HuH-7.5 (cell line): ENCODE results near the gene ABCB8.

Source experiments
- DNase-seq: peaks from one replicate; pipeline ENCODE4 v3.0.0; 2011; ENCODE audit warnings: low spot score

The ABCB8 gene

DNA sequence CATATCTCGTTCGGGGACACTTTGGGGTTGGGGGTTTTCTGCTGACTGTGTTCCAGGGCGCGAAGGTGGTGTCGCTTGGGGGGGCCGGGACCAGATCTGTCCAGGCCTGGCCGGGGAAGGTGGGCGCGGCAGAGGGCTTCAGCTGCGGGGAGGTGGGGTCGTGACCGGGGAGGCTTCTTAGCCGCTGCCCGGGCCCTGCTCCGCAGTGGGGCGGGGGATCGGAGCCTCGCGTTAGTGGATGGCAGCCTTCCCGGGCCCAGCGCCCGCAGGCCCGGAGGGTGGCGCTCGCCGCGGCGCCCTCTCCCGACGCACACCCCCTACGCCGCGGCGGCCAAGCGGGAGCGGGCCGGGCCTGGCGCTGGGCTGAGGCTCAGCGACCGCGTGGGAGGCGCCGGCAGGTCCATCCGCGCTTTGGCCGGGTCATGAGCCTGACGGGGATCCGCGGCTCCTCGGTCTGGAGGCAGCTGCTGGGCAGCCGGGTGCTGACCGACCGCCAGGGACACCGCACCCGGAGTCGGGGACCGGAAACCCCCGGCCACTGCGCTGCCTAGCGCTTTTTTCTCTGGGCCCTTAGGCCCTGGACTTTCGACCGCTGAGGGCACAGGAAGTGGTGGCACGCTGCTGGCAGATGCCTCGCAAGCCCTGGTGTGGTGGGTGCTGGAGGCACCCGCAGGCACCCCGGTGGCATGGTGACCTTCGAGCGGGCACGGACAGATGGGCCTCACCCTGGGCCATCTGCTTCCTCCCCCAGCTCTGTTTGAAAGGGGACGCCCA, 59.2 kb downstream of the ABCB8 start:
- DNase-seq, result peak; percentile 82

- DNase-seq, result no peak
These were observed 60.0 kb downstream of the ABCB8 start for GRCh38 chr7:151088019-151088855.

DNA sequence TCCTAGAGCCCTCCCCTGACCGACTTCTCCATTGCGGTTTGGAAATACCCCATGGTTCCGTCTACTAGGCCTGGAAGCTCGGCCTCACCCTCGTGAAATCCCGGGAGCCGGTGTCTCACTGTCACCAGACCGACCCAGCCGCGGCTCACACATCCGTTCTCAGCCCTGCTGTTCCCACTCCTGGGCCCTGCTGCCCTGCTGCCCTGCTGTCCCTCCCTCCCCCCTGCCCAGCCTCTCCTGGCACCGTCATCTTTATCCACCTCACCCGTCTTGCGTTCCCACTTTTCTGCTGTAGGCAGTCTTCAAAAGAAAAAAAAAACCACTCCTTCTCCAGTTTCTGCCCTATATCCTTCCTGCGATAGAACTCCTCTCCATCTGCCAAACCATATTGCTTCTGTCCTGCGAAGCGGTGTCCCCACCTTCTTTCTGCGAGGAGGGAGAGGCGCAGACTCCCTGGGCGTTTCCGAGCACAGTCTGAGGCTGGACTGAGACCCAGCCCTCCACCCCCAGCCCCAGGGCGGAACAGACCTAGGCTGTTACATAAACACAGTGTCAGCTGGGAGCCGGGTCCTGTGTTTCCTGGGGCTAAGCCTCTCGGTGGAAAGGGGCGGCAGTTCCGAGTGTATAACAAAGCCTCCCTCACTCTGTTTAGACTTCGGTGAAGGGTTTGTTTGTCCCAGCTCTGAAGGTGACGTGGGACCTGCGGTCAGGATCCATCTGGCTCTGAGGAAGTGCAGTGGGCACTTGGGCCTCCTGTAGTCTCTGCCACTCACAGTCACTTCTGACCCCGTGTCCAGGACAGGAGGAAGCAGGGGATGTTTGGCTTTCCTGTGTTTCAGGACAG, 60.8 kb downstream of the ABCB8 start:
- DNase-seq, result no peak

DNA sequence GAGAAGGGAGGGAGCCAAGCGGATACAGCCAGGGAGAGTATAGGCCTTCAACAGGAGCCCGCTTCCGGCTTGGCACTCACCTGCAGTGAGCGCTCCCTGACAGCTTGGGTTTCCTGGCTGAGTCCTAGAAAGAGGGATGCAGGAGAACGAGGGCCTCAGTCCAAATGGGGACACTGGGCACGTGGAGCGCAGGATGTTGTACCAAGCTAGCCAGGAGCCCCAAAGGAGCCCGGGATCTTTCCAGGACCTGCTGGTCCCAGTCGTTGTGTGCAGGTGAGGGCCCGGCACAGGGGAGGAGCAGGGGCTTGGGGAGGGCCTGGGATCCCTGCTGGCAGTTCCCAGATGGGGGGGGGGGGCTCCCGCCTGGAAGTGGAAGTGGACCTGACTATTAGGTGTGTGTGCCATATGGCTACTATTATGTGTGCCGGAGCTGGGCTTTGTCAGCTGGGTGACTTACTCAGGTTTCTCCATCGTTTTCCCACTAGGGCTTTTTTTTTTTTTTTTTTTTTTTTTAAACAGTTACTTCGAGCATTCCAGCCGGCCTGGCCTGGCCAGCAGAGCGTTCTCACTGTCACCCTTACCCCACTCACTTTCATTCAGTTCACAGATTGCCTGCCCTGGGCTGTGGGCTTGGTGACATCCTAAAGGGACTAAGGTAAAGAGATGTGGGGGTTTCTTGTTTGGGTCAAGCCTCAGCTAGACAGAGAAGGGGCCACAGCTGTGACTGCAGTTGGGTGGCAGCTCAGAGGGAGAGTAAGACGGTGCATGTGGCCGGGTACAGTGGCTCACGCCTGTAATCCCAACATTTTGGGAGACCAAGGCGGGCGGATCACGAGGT, 61.9 kb downstream of the ABCB8 start:
- DNase-seq, result no peak

DNA sequence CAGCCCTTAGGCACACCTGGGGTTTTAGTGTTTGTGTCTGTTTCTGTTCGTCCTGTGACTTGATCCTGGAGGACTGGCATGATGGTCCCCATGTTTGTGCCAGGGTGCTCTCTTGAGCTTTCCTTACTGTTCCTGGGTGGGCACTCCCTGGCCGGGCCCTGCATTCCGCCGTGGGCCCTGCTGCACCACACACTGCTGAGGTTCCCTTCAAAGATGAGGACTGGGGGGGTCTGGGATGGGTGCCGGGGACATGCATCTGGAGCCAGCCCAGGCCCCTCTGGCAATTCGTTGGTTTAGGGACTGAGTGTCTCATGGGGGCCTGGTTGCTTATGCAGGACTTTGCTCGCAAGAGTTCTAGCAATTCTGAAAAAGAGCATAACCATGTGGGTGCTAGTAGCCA, 62.8 kb downstream of the ABCB8 start:
- no peak for DNase-seq

DNA sequence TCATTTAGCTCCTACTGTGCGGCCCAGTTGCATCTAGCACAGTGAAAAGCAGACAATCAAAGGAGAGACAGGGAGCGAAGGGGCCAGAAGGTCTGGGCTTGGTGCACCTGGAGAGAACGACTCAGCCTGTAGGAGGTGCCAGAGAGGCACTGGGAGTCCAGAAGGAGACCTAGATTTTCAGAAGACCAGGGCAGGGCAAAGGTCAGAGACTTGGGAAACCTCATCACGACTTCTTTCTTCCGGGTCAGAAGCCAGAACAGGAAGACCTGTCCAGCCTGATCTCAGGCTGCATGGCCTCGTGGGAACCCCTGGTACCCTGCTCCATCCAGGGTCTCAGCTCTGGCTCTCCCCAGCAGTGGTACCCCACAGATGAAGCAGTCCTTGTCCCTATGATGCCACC, 63.2 kb downstream of the ABCB8 start:
- no peak for DNase-seq

DNA sequence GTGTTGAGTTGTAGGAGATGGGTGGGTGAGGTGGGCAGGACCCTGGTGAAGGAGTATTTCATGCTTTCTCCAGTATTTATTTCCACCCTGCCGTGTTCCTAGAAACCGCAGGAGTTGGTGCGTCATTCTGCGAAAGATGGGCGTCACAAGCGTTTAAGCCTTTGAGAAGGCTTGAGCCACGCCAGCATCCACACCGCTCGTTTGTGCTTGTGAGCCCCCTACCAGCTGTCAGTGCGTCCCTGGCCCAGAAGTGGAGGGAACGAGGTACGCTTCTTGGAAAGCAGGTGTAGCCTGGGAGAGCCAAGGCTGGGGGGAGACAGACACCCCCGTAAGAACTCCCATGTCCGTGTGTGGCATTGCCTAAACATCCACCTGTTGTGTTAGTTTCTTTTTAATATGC, 63.7 kb downstream of the ABCB8 start:
- DNase-seq, result no peak

GRCh38 chr7:151093748-151094147, 65.5 kb downstream of the ABCB8 start:
- DNase-seq, result no peak

- DNase-seq, result no peak
These were observed 66.4 kb downstream of the ABCB8 start for GRCh38 chr7:151094675-151095074.

DNA sequence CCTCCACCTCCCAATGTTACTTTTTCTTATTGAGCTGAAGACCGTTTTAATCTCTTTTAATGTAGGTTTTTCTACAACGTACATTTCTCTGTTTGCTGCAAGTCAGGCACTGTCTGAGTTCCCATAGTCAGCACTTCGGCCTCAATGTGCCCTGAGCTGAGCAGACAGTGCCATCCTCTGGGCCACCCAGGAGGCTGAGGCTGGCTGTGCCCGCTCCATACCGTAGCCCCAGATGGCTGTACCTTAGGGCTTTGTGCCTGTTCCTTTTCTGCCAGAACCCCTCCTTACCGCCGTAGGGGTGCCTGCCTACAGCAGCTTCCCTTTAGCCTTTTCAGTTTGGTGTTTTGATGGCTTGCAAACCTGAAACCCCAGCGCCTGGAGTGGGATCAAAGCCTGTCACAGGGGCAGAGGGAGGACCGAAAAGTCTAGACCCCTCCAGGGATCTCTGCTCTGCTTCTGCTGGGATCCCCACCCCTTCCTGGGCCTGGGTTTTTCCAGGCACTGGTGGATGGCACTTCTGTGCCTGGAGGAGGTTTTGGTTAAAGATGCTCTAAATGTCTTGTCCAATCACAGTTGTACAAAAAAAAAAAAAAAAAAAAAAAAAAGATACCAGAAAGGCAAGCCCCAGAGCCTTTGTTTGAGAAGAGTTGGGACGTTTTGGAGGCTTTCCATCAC, 67.0 kb downstream of the ABCB8 start:
- DNase-seq, result no peak

DNA sequence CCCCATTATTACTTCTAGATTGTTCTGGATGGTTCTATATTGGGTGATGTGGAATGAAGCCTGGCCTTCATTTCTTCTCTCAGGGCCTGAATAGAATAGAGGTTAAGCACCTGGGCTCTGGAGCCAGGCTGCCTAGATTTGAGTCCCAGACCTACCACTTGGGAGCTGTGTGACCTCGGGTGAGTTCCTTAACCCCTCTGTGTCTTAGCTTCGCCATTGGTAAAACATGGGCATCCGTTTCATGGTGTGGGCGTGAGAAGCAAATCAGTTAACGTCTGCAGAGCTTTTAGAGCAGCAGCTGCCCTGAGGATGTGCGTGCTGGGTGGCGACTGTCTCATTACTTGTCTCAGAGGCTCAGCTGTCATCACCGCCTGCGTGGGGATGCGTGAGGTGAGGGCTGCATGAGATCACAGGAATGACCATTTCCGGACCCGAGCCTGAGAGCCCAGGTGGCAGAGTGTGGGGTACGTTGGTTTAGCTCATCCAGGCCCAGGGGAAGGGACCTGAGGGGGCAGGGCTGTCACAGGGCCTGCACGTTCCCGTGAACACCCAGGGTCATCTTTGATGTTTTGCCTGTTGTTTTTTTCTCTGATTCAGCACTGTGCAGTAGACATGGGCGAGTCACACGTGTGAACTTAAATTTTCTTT, 67.7 kb downstream of the ABCB8 start:
- DNase-seq, result no peak
